Body of pancreas (tissue), 4 donors: ENCODE measurements around the gene NWD2.
"Not testable (repeated sequence)": the region's sequence is repeated elsewhere in the genome, so short reads cannot be mapped to it uniquely, and the experiment has no call there.

Experiments
- CTCF ChIP-seq, 7 experiments: fragments of 450-650 bp in 4 of 7; fragments of 200-600 bp in 3 of 7; sonication (generic) in 3 of 7; IDR thresholded peaks; one replicate each; pipeline ENCODE4 v1.5.1; 2016 to 2019; ENCODE audit warnings: antibody characterized with exemption in 7 of 7
- POLR2A ChIP-seq, 3 donors: fragments of 450-650 bp; IDR thresholded peaks; one replicate each; pipeline ENCODE4 v1.6.1; 2016; ENCODE audit warnings: antibody characterized with exemption in 3 of 3, mild to moderate bottlenecking in 2 of 3

GRCh38 chr4:37407938-37408826 is 163.6 kb downstream of the NWD2 start:
- not testable (repeated sequence) for TF ChIP-seq CTCF, POLR2A (IDR thresholded peaks at IDR 0.05)
